H1 (cell line): ENCODE measurements around the gene ZMYND15. TPM values are rescaled to one million over a fixed set of nuclear protein-coding genes. Genes with fewer than 3 reads are reported as not detected.

Experiments used
- CTCF ChIA-PET: fragments of 300-600 bp; sonication (Branson Sonifier 250); formaldehyde crosslinking; loops from one replicate; lab custom pipeline; 2021; ENCODE audit not compliant: partially characterized antibody; lab: Charles Lee
- POLR2A ChIA-PET: fragments of 300-600 bp; sonication (Branson Sonifier 250); formaldehyde crosslinking; loops from one replicate; lab custom pipeline; 2021; ENCODE audit warnings: inconsistent platforms; ENCODE audit not compliant: partially characterized antibody; lab: Charles Lee
- DNase-seq, 2 experiments: peaks; one replicate each; pipeline versions ENCODE4 v3.0.0 to v3.0.0-alpha.2; 2010 to 2022; ENCODE audit warnings: low spot score in 2 of 2, low read depth in 1 of 2, mixed read lengths in 1 of 2
- FAIRE-seq: peaks from 2 replicates; lab custom pipeline; 2011; peaks lifted over from hg19 to GRCh38; lab: Jason Lieb, UNC
- H2AFZ ChIP-seq: 2 replicates; pipeline ENCODE4 v1.8.1; 2012; ENCODE audit warnings: low read length, inconsistent platforms
- H2AK5ac ChIP-seq: 2 replicates; pipeline ENCODE4 v1.6.1; 2013; ENCODE audit warnings: low read depth, low read length
- H2BK120ac ChIP-seq: replicated peaks from 2 replicates; pipeline ENCODE3; 2013; ENCODE audit warnings: low read depth, low read length, inconsistent platforms
- H2BK12ac ChIP-seq: 2 replicates; pipeline ENCODE4 v1.6.1; 2013; ENCODE audit warnings: low read depth, low read length
- H2BK15ac ChIP-seq: 2 replicates; pipeline ENCODE4 v1.6.1; 2013; ENCODE audit warnings: low read length
- H2BK20ac ChIP-seq: 2 replicates; pipeline ENCODE4 v1.6.1; 2013; ENCODE audit warnings: low read length
- H2BK5ac ChIP-seq: 2 replicates; pipeline ENCODE4 v1.6.1; 2013; ENCODE audit warnings: low read depth, low read length
- H3K14ac ChIP-seq: 2 replicates; pipeline ENCODE4 v1.6.1; 2013; ENCODE audit warnings: inconsistent platforms; ENCODE audit not compliant: insufficient read length
- H3K18ac ChIP-seq: 2 replicates; pipeline ENCODE4 v1.6.1; 2013; ENCODE audit warnings: low read length; ENCODE audit errors: extremely low read depth
- H3K23ac ChIP-seq: 2 replicates; pipeline ENCODE4 v1.6.1; 2013; ENCODE audit warnings: inconsistent platforms; ENCODE audit not compliant: insufficient read length
- H3K23me2 ChIP-seq: 2 replicates; pipeline ENCODE4 v1.6.1; 2013; ENCODE audit warnings: low read depth, low read length
- H3K27ac ChIP-seq: 2 replicates; pipeline ENCODE4 v1.6.1; 2011; ENCODE audit warnings: low read depth, low read length, inconsistent platforms
- H3K27me3 ChIP-seq, 4 experiments: replicated peaks in 1 of 4; 1 replicate in 1 of 4; 2 replicates in 3 of 4; pipeline versions ENCODE4 v1.6.1 to v1.8.1; 2011 to 2013; ENCODE audit warnings: low read length in 3 of 4, mild to moderate bottlenecking in 3 of 4, inconsistent platforms in 2 of 4, mixed read lengths in 2 of 4, moderate library complexity in 1 of 4; ENCODE audit not compliant: control insufficient read depth in 3 of 4, insufficient read depth in 3 of 4; ENCODE audit errors: extremely low read depth in 1 of 4
- H3K36me3 ChIP-seq, 4 experiments: 2 replicates each; pipeline versions ENCODE4 v1.6.1 to v1.8.1; 2011 to 2013; ENCODE audit warnings: mild to moderate bottlenecking in 4 of 4, low read length in 3 of 4, moderate library complexity in 2 of 4, control low read depth in 1 of 4, inconsistent platforms in 1 of 4; ENCODE audit not compliant: insufficient read depth in 4 of 4, control insufficient read depth in 2 of 4
- H3K4ac ChIP-seq: replicated peaks from 2 replicates; pipeline ENCODE3; 2013; ENCODE audit warnings: low read length, low read depth, mixed read lengths, inconsistent platforms; ENCODE audit not compliant: insufficient read length
- H3K4me1 ChIP-seq, 4 experiments: replicated peaks in 1 of 4; 1 replicate in 1 of 4; 2 replicates in 3 of 4; pipeline versions ENCODE4 v1.6.1 to v1.8.1; 2011 to 2013; ENCODE audit warnings: low read length in 3 of 4, inconsistent platforms in 2 of 4, mixed read lengths in 1 of 4; ENCODE audit not compliant: insufficient read depth in 4 of 4, control insufficient read depth in 3 of 4
- H3K4me2 ChIP-seq, 2 experiments: 2 replicates each; pipeline versions ENCODE4 v1.6.1 to v1.8.1; 2011 to 2013; ENCODE audit warnings: low read depth in 2 of 2, low read length in 2 of 2, control low read depth in 1 of 2, inconsistent platforms in 1 of 2, mild to moderate bottlenecking in 1 of 2; ENCODE audit not compliant: insufficient read depth in 1 of 2
- H3K4me3 ChIP-seq, 4 experiments: fragments of 200-600, 300-600 bp in 1 of 4; sonication (generic), shearing (Covaris generic), sonication (Bioruptor Twin) in 1 of 4; 2 replicates each; pipeline versions ENCODE4 v1.5.1 to v1.8.1; 2011 to 2016; ENCODE audit warnings: low read length in 4 of 4, low read depth in 3 of 4, control low read depth in 2 of 4, inconsistent platforms in 2 of 4, mild to moderate bottlenecking in 2 of 4, mixed read lengths in 1 of 4, moderate library complexity in 1 of 4; ENCODE audit not compliant: insufficient read depth in 2 of 4; ENCODE audit errors: extremely low read depth in 1 of 4
- H3K56ac ChIP-seq: replicated peaks from 2 replicates; pipeline ENCODE3; 2013; ENCODE audit warnings: low read depth, mild to moderate bottlenecking, mixed read lengths, low read length, inconsistent platforms; ENCODE audit not compliant: insufficient read length
- H3K79me1 ChIP-seq: 2 replicates; pipeline ENCODE4 v1.6.1; 2013; ENCODE audit warnings: low read depth, low read length, control low read depth
- H3K79me2 ChIP-seq, 2 experiments: 2 replicates each; pipeline versions ENCODE4 v1.6.1 to v1.8.1; 2012 to 2013; ENCODE audit warnings: low read length in 2 of 2, mild to moderate bottlenecking in 2 of 2, inconsistent platforms in 1 of 2; ENCODE audit not compliant: insufficient read depth in 2 of 2, control insufficient read depth in 1 of 2
- H3K9ac ChIP-seq, 4 experiments: replicated peaks in 1 of 4; 1 replicate in 1 of 4; 2 replicates in 3 of 4; pipeline versions ENCODE4 v1.6.1 to v1.8.1; 2011 to 2013; ENCODE audit warnings: low read depth in 3 of 4, low read length in 3 of 4, control low read depth in 2 of 4, mild to moderate bottlenecking in 2 of 4, moderate library complexity in 2 of 4, inconsistent platforms in 1 of 4; ENCODE audit errors: extremely low read depth in 1 of 4
- H3K9me3 ChIP-seq, 2 experiments: 2 replicates each; pipeline versions ENCODE4 v1.6.1 to v1.8.1; 2012 to 2013; ENCODE audit warnings: mild to moderate bottlenecking in 2 of 2, moderate library complexity in 2 of 2, control low read depth in 1 of 2, inconsistent platforms in 1 of 2, low read depth in 1 of 2, low read length in 1 of 2, mixed read lengths in 1 of 2; ENCODE audit not compliant: insufficient read depth in 2 of 2
- H4K20me1 ChIP-seq, 2 experiments: replicated peaks in 1 of 2; 2 replicates each; pipeline versions ENCODE3 to v1.8.1; 2011 to 2013; ENCODE audit warnings: inconsistent platforms in 2 of 2, low read length in 2 of 2, mild to moderate bottlenecking in 1 of 2; ENCODE audit not compliant: insufficient read depth in 2 of 2, control insufficient read depth in 1 of 2
- H4K5ac ChIP-seq: 2 replicates; pipeline ENCODE4 v1.6.1; 2013; ENCODE audit warnings: low read length, low read depth, mixed read lengths, inconsistent platforms; ENCODE audit not compliant: insufficient read length
- H4K8ac ChIP-seq: 2 replicates; pipeline ENCODE4 v1.8.0; 2013; ENCODE audit warnings: mild to moderate bottlenecking, moderate library complexity, low read length, inconsistent platforms; ENCODE audit not compliant: insufficient read depth; ENCODE audit errors: extremely low read depth
- H4K91ac ChIP-seq: replicated peaks from 2 replicates; pipeline ENCODE3; 2013; ENCODE audit warnings: low read length, mixed read lengths, inconsistent platforms; ENCODE audit not compliant: insufficient read length
- CHD1 ChIP-seq: IDR thresholded peaks from 2 replicates; pipeline ENCODE4 v1.6.1; 2012; ENCODE audit warnings: low read depth, low read length, improper control_type of control experiment
- CHD2 ChIP-seq: IDR thresholded peaks from 2 replicates; pipeline ENCODE4 v1.6.1; 2012; ENCODE audit warnings: low read length, improper control_type of control experiment
- GTF2F1 ChIP-seq: IDR thresholded peaks from 2 replicates; pipeline ENCODE4 v1.6.1; 2012; ENCODE audit warnings: low read depth, low read length, improper control_type of control experiment, borderline replicate concordance
- HDAC6 ChIP-seq: IDR thresholded peaks from one replicate; pipeline ENCODE4 v1.7.1; 2012; ENCODE audit warnings: low read depth, mild to moderate bottlenecking, inconsistent platforms, low read length, moderate library complexity
- JUND ChIP-seq: IDR thresholded peaks from 2 replicates; pipeline ENCODE4 v1.6.1; 2011; ENCODE audit warnings: mild to moderate bottlenecking, improper control_type of control experiment, low read length
- KDM1A ChIP-seq: fragments of 200-600, 300-600 bp; sonication (generic); IDR thresholded peaks from 2 replicates; pipeline ENCODE4 v1.7.1; 2016; ENCODE audit warnings: mild to moderate bottlenecking, low read length, borderline replicate concordance
- MAX ChIP-seq: IDR thresholded peaks from 2 replicates; pipeline ENCODE4 v1.6.1; 2012; ENCODE audit warnings: inconsistent platforms
- SIRT6 ChIP-seq: IDR thresholded peaks from one replicate; pipeline ENCODE4 v1.7.1; 2012; ENCODE audit warnings: low read length, inconsistent platforms
- SUZ12 ChIP-seq: fragments of 200-600 bp; sonication (generic); IDR thresholded peaks from 2 replicates; pipeline ENCODE4 v1.6.1; 2012; ENCODE audit warnings: mild to moderate bottlenecking, inconsistent platforms, low read length, moderate library complexity, mixed read lengths
- TAF1 ChIP-seq: IDR thresholded peaks from 2 replicates; pipeline ENCODE4 v1.6.1; 2011; ENCODE audit warnings: mild to moderate bottlenecking, low read depth, low read length
- WGBS, 2 experiments: shearing (Covaris generic) in 1 of 2; methylation state at CpG; one replicate each; pipeline versions ENCODE4 v1.1.6 to v1.1.7; 2013 to 2015; ENCODE audit warnings: low lambda C conversion rate in 2 of 2, mixed read lengths in 2 of 2, inconsistent platforms in 1 of 2, low coverage in 1 of 2, missing lambda C conversion rate in 1 of 2; ENCODE audit not compliant: insufficient replicate concordance in 2 of 2, insufficient coverage in 1 of 2, insufficient read length in 1 of 2; ENCODE audit errors: extremely low coverage in 1 of 2, missing lambda C conversion rate in 1 of 2; 5-methylcytosine and 5-hydroxymethylcytosine counted together
- polyA plus RNA-seq, 7 experiments: library from polyadenylated mRNA; depleted of rRNA in 3 of 7; stranded (reverse) in 5 of 7; unstranded in 2 of 7; fragments of >200 nt in 5 of 7; fragments of 200-250 nt in 2 of 7; gene quantifications; 1 replicate in 5 of 7; 2 replicates in 1 of 7; 4 replicates in 1 of 7; pipeline versions ENCODE4 v1.2.1 to v1.2.3, GENCODE V29; 2011 to 2013; ENCODE audit warnings: missing spikeins in 2 of 7, mixed read lengths in 2 of 7
- total RNA-seq: library from RNA; stranded (reverse); fragmentation: NEBNext Ultra II Directional; extraction: Animal tissue kit (Norgen Biotek cat#: 25700); gene quantifications from 2 replicates; pipeline ENCODE4 v1.2.1, GENCODE V29; 2021
- TF ChIP-seq, protein P1 (sequence below): IDR thresholded peaks from 2 replicates; pipeline ENCODE4 v1.6.1; 2012; ENCODE audit warnings: inconsistent platforms

The ZMYND15 gene
- total and polyA plus RNA-seq, 2 of the 8 experiments (the other 6 are each of a cell fraction or from before 2014, with no cell fraction given): 0.53 to 0.58 TPM

- 88% methylated on average over 1 of the region's 1 CpG; no CpG with 5 or more reads in 1 of the 2 experiments for WGBS, 2 experiments
- H3K4me1 ChIP-seq: peaks cover 0 to 15% (median 6%) of the 10 kb centered on the region in 4 experiments; a peak in 6 of 7 replicates
- H3K18ac ChIP-seq: no peak overlapping the region
- H4K91ac ChIP-seq: no peak overlapping the region
- peaks cover 3 to 9% (median 5%) of the 10 kb centered on the region in 4 experiments for H3K36me3 ChIP-seq
- no peak overlapping the region for H3K9ac ChIP-seq
- peaks cover 10 to 17% of the 10 kb centered on the region in 2 experiments for H4K20me1 ChIP-seq
- H4K8ac ChIP-seq: no peak overlapping the region
- H2BK120ac ChIP-seq: no peak overlapping the region
- H2AK5ac ChIP-seq: no peak overlapping the region
- CTCF ChIA-PET: interaction anchor here (0.6 to 1.6 kb wide), 4 partner anchors 9 to 94 kb away, joined by 3 to 6 read pairs (median 4); partner anchors contain the start of gene ARRB2
- H2BK15ac ChIP-seq: no peak overlapping the region
- H3K4me3 ChIP-seq: no peak overlapping the region
- H3K27ac ChIP-seq: no peak overlapping the region
- peaks cover 41 to 78% of the 10 kb centered on the region in 2 experiments for H3K79me2 ChIP-seq
- no peak overlapping the region for H2BK12ac ChIP-seq
- no peaks in the 10 kb centered on the region for H3K9me3 ChIP-seq
- no peak overlapping the region for H4K5ac ChIP-seq
- POLR2A ChIA-PET: interaction anchor here (1.5 to 3.6 kb wide), 2 partner anchors 17 to 31 kb away, joined by 4 to 14 read pairs; no protein-coding TSS in a partner anchor
- H3K14ac ChIP-seq: no peak overlapping the region
- no peak overlapping the region for H2BK5ac ChIP-seq
- no peak overlapping the region for H2AFZ ChIP-seq
- FAIRE-seq (no peak), DNase-seq (no peak)
- H3K4me2 ChIP-seq: no peak overlapping the region
- H2BK20ac ChIP-seq: no peak overlapping the region
- H3K79me1 ChIP-seq: peaks cover 4% of the 10 kb centered on the region; the same call in 1 of the 2 replicates
- H3K27me3 ChIP-seq: no peaks in the 10 kb centered on the region
- no peak overlapping the region for H3K4ac ChIP-seq
- H3K23ac ChIP-seq: no peak overlapping the region
- peaks cover 5% of the 10 kb centered on the region; the same call in 1 of the 2 replicates for H3K23me2 ChIP-seq
- no peak overlapping the region for H3K56ac ChIP-seq
- TF ChIP-seq GTF2F1: no peak
- TF ChIP-seq KDM1A: no peak
- no peak for TF ChIP-seq SUZ12
- no peak for TF ChIP-seq MAX
- TF ChIP-seq, protein P1, sequence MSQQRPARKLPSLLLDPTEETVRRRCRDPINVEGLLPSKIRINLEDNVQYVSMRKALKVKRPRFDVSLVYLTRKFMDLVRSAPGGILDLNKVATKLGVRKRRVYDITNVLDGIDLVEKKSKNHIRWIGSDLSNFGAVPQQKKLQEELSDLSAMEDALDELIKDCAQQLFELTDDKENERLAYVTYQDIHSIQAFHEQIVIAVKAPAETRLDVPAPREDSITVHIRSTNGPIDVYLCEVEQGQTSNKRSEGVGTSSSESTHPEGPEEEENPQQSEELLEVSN: no peak
- no peak for TF ChIP-seq CHD1
- TF ChIP-seq SIRT6: no peak
- TF ChIP-seq TAF1: no peak
- TF ChIP-seq HDAC6: no peak
- TF ChIP-seq CHD2: no peak
- no peak for TF ChIP-seq JUND
Measured at GRCh38 chr17:4701116-4701515, 38.5 kb upstream of the ZMYND15 start.
